ENCODE results near the gene MMP14. TPM values are rescaled to one million over a fixed set of nuclear protein-coding genes. Genes with fewer than 3 reads are reported as not detected.

The MMP14 gene
- total RNA-seq, 5 donors from 2014 or later (not counting 1 experiment from before 2014, with no cell fraction given): 1.9 to 3.7 (median 2.3) TPM

GRCh38 chr14:22896356-22896755 lies 60.0 kb downstream of the MMP14 start:
- Mint-ChIP-seq H3K9me3 (no peaks in the 10 kb centered on the region), H3K27ac (peak overlapping the region; percentile 11 to 45), H3K4me3 (no peak overlapping the region), H3K36me3 (peaks cover 18% of the 10 kb centered on the region), H3K4me1 (peaks cover 8 to 12% (median 11%) of the 10 kb centered on the region in 3 donors), H3K27me3 (no peaks in the 10 kb centered on the region)
- Histone ChIP-seq H3K4me3 (ENCODE audit: control insufficient read depth in 1 of 2, extremely low read depth in 1 of 2, low read length in 1 of 2) (no peak overlapping the region), H3K9me3 (no peaks in the 10 kb centered on the region), H3K27ac (ENCODE audit: low read length) (no peak overlapping the region), H3K27me3 (replicated peaks in 1 of 2; ENCODE audit: control insufficient read depth in 2 of 2, extremely low read depth in 1 of 2, insufficient read depth in 2 of 2, low read length in 1 of 2) (no peaks in the 10 kb centered on the region), H3K36me3 (ENCODE audit: control insufficient read depth in 2 of 2, extremely low read depth in 1 of 2, insufficient read depth in 1 of 2, low read length in 1 of 2) (peaks cover 6 to 11% of the 10 kb centered on the region in 2 donors), H3K4me1 (ENCODE audit: control insufficient read depth in 1 of 2, extremely low read depth in 1 of 2, insufficient read depth in 2 of 2, low read length in 2 of 2) (peaks cover 2 to 10% of the 10 kb centered on the region in 2 experiments)
- CTCF ChIA-PET: interaction anchor here (0.8 to 2.0 kb wide), 5 partner anchors 10 to 1419 kb away, joined by 3 to 7 read pairs (median 4); partner anchors contain the start of gene LRP10 (in 1 of the 2)
- DNase-seq: no peak
- WGBS (ENCODE audit: insufficient coverage): 100% methylated on average over 4 of the region's 5 CpGs
- ATAC-seq (replicated peaks in 1 of 4): no peak
- POLR2A ChIA-PET: interaction anchor here (0.6 to 0.9 kb wide), 3 partner anchors 14 to 38 kb away, joined by 3 read pairs; no protein-coding TSS in a partner anchor

GRCh38 chr14:22896760-22897159 lies 60.4 kb downstream of the MMP14 start:
- H3K27ac Mint-ChIP-seq: peak overlapping the region; percentile 11 to 45
- CTCF ChIA-PET: interaction anchor here (0.8 to 2.0 kb wide), 5 partner anchors 10 to 1419 kb away, joined by 3 to 7 read pairs (median 4); partner anchors contain the start of gene LRP10 (in 1 of the 2)
- no peaks in the 10 kb centered on the region for H3K9me3 Mint-ChIP-seq
- H3K4me3 Mint-ChIP-seq: no peak overlapping the region
- ATAC-seq (replicated peaks in 1 of 4) (no peak), DNase-seq (no peak)
- H3K27me3 Mint-ChIP-seq: no peaks in the 10 kb centered on the region
- peaks cover 22% of the 10 kb centered on the region for H3K36me3 Mint-ChIP-seq
- no peaks in the 10 kb centered on the region for H3K27me3 ChIP-seq (replicated peaks in 1 of 2; ENCODE audit: control insufficient read depth in 2 of 2, extremely low read depth in 1 of 2, insufficient read depth in 2 of 2, low read length in 1 of 2)
- no peaks in the 10 kb centered on the region for H3K9me3 ChIP-seq
- no peak overlapping the region for H3K27ac ChIP-seq (ENCODE audit: low read length)
- peaks cover 8 to 15% of the 10 kb centered on the region in 2 donors for H3K36me3 ChIP-seq (ENCODE audit: control insufficient read depth in 2 of 2, extremely low read depth in 1 of 2, insufficient read depth in 1 of 2, low read length in 1 of 2)
- H3K4me1 Mint-ChIP-seq: peaks cover 8 to 12% (median 11%) of the 10 kb centered on the region in 3 donors
- POLR2A ChIA-PET: interaction anchor here (0.6 to 0.9 kb wide), 2 partner anchors 14 to 27 kb away, joined by 3 read pairs; no protein-coding TSS in a partner anchor
- no peak overlapping the region for H3K4me3 ChIP-seq (ENCODE audit: control insufficient read depth in 1 of 2, extremely low read depth in 1 of 2, low read length in 1 of 2)
- WGBS (ENCODE audit: insufficient coverage): 100% methylated on average over 2 of the region's 3 CpGs
- H3K4me1 ChIP-seq (ENCODE audit: control insufficient read depth in 1 of 2, extremely low read depth in 1 of 2, insufficient read depth in 2 of 2, low read length in 2 of 2): peaks cover 2 to 10% of the 10 kb centered on the region in 2 experiments

GRCh38 chr14:22897357-22897756 lies 61.0 kb downstream of the MMP14 start:
- no peak for ATAC-seq (replicated peaks in 1 of 4)
- no peaks in the 10 kb centered on the region for H3K27me3 Mint-ChIP-seq
- ChIA-PET CTCF (interaction anchor here in 1 of 2 donors (2.0 kb wide), 1 partner anchor 74 kb away, joined by 7 read pairs; no protein-coding TSS in a partner anchor), POLR2A (no interaction called here)
- peaks cover 2 to 10% of the 10 kb centered on the region in 2 experiments for H3K4me1 ChIP-seq (ENCODE audit: control insufficient read depth in 1 of 2, extremely low read depth in 1 of 2, insufficient read depth in 2 of 2, low read length in 2 of 2)
- no CpG with 5 or more reads among the region's 1 CpG for WGBS (ENCODE audit: insufficient coverage)
- no peak overlapping the region for H3K27ac ChIP-seq (ENCODE audit: low read length)
- H3K9me3 ChIP-seq: no peaks in the 10 kb centered on the region
- H3K4me3 ChIP-seq (ENCODE audit: control insufficient read depth in 1 of 2, extremely low read depth in 1 of 2, low read length in 1 of 2): no peak overlapping the region
- peaks cover 8 to 11% (median 10%) of the 10 kb centered on the region in 3 donors for H3K4me1 Mint-ChIP-seq
- H3K36me3 ChIP-seq (ENCODE audit: control insufficient read depth in 2 of 2, extremely low read depth in 1 of 2, insufficient read depth in 1 of 2, low read length in 1 of 2): peaks cover 8 to 21% of the 10 kb centered on the region in 2 donors
- H3K27ac Mint-ChIP-seq: peak overlapping the region; percentile 43 to 52
- no peak overlapping the region for H3K4me3 Mint-ChIP-seq
- no peak for DNase-seq
- H3K27me3 ChIP-seq (replicated peaks in 1 of 2; ENCODE audit: control insufficient read depth in 2 of 2, extremely low read depth in 1 of 2, insufficient read depth in 2 of 2, low read length in 1 of 2): no peaks in the 10 kb centered on the region
- H3K36me3 Mint-ChIP-seq: peaks cover 27% of the 10 kb centered on the region
- no peaks in the 10 kb centered on the region for H3K9me3 Mint-ChIP-seq

Other genes starting within 250 kb of the MMP14 start
- gene DAD1, start 247.4 kb upstream of the MMP14 start, total RNA-seq: 100 to 1,000 TPM in 4 of 5 donors, 10 to 100 TPM in 1; 80.9 to 127 (median 113) TPM
- 10 to 100 TPM; 10.1 to 20.9 (median 17.3) TPM for gene ABHD4, start 238.3 kb upstream of the MMP14 start, total RNA-seq
- not detected for gene OR6J1, start 192.2 kb upstream of the MMP14 start, total RNA-seq
- gene OXA1L, start 69.9 kb upstream of the MMP14 start, total RNA-seq: 100 to 1,000 TPM; 130 to 152 (median 136) TPM
- gene SLC7A7, start 21.1 kb upstream of the MMP14 start, total RNA-seq: 1 to 10 TPM in 2 of 5 donors, under 1 TPM in 2, not detected in 1; 0.75 to 1.8 (median 0.98) TPM
- gene MRPL52, start 6.7 kb upstream of the MMP14 start, total RNA-seq: 10 to 100 TPM; 36.5 to 70.1 (median 62.2) TPM
- gene LRP10, start 35.2 kb downstream of the MMP14 start, total RNA-seq: 100 to 1,000 TPM in 1 of 5 donors, 10 to 100 TPM in 4; 67.0 to 103 (median 89.9) TPM
- gene REM2, start 46.6 kb downstream of the MMP14 start, total RNA-seq: 10 to 100 TPM in 1 of 5 donors, 1 to 10 TPM in 4; 4.1 to 10.6 (median 6.2) TPM
- 100 to 1,000 TPM in 1 of 5 donors, 10 to 100 TPM in 4; 88.7 to 102 (median 94.7) TPM for gene RBM23, start 82.6 kb downstream of the MMP14 start, total RNA-seq
- 10 to 100 TPM; 17.7 to 45.3 (median 37.5) TPM for gene PRMT5, start 92.8 kb downstream of the MMP14 start, total RNA-seq
- 10 to 100 TPM; 19.2 to 37.1 (median 23.8) TPM for gene HAUS4, start 120.5 kb downstream of the MMP14 start, total RNA-seq
- gene AJUBA, start 146.0 kb downstream of the MMP14 start, total RNA-seq: 1 to 10 TPM; 1.8 to 3.1 (median 2.4) TPM
- gene C14orf93, start 173.6 kb downstream of the MMP14 start, total RNA-seq: 10 to 100 TPM; 10.8 to 13.7 (median 12.4) TPM
- gene PSMB5, start 198.3 kb downstream of the MMP14 start, total RNA-seq: 10 to 100 TPM; 20.6 to 43.9 (median 38.0) TPM
- under 1 TPM in 4 of 5 donors, not detected in 1; 0.26 to 0.95 (median 0.54) TPM for gene PSMB11, start 205.6 kb downstream of the MMP14 start, total RNA-seq
- 1 to 10 TPM; 1.2 to 3.0 (median 1.6) TPM for gene CDH24, start 220.9 kb downstream of the MMP14 start, total RNA-seq